Stimulated activated naive B cell treated with anti-CD40 and anti-IgM and Interleukin-4, amounts not matched to agents 10 μg/mL and 1 μg/mL and 100 μg/mL, for 72 hours (primary cell): Measurements from ENCODE around the gene TOPORS.
A peak's percentile ranks its signal among the peaks of the same experiment; 100 is the strongest.
"Not testable (repeated sequence)": the region's sequence is repeated elsewhere in the genome, so short reads cannot be mapped to it uniquely, and the experiment has no call there.

Experiments
- ATAC-seq, 2 donors: fragments of 150-1000 bp; cut with Tn5 transposase; replicated peaks; 2 replicates each; pipeline ENCODE4 v1.10.0; 2021; ENCODE audit warnings: moderate library complexity in 1 of 2
- DNase-seq: peaks from one replicate; pipeline ENCODE4 v3.0.0; 2021
- H3K27ac Mint-ChIP-seq: one replicate; pipeline ENCODE4 v1.8.0; 2022; ENCODE audit warnings: mild to moderate bottlenecking, mixed read lengths
- H3K27me3 Mint-ChIP-seq, 2 donors: one replicate each; pipeline ENCODE4 v1.8.0; 2022; ENCODE audit warnings: mixed read lengths in 2 of 2
- H3K36me3 Mint-ChIP-seq, 2 donors: one replicate each; pipeline ENCODE4 v1.8.0; 2022; ENCODE audit warnings: mixed read lengths in 2 of 2, mild to moderate bottlenecking in 1 of 2
- H3K4me1 Mint-ChIP-seq, 2 donors: one replicate each; pipeline ENCODE4 v1.8.0; 2022; ENCODE audit warnings: mixed read lengths in 2 of 2, mild to moderate bottlenecking in 1 of 2
- H3K4me3 Mint-ChIP-seq, 2 donors: one replicate each; pipeline ENCODE4 v1.8.0; 2022; ENCODE audit warnings: mild to moderate bottlenecking in 2 of 2, mixed read lengths in 2 of 2, moderate library complexity in 1 of 2
- H3K9me3 Mint-ChIP-seq, 2 donors: one replicate each; pipeline ENCODE4 v1.8.0; 2022; ENCODE audit warnings: mixed read lengths in 2 of 2, mild to moderate bottlenecking in 1 of 2

TOPORS gene

GRCh38 chr9:32550150-32550561 is 2.2 kb downstream of the TOPORS start:
- H3K36me3 Mint-ChIP-seq: peaks cover 12 to 28% of the 10 kb centered on the region in 2 donors
- DNase-seq (no peak), ATAC-seq (no peak)
- H3K27me3 Mint-ChIP-seq: no peaks in the 10 kb centered on the region
- H3K4me1 Mint-ChIP-seq: peaks cover 13 to 46% of the 10 kb centered on the region in 2 donors
- peak overlapping the region; percentile 42 for H3K27ac Mint-ChIP-seq
- H3K4me3 Mint-ChIP-seq: peak overlapping the region; percentile 88 to 94
- H3K9me3 Mint-ChIP-seq: no peaks in the 10 kb centered on the region

- ATAC-seq, H3K4me3 Mint-ChIP-seq, DNase-seq, H3K27me3 Mint-ChIP-seq, H3K9me3 Mint-ChIP-seq, H3K27ac Mint-ChIP-seq: not testable (repeated sequence)
- Mint-ChIP-seq H3K4me1 (peaks cover 13 to 44% of the 10 kb centered on the region in 2 donors), H3K36me3 (peaks cover 16 to 36% of the 10 kb centered on the region in 2 donors)
Measured at GRCh38 chr9:32548213-32548612, 4.2 kb downstream of the TOPORS start.

- peaks cover 28 to 45% of the 10 kb centered on the region in 2 donors for H3K36me3 Mint-ChIP-seq
- H3K27ac Mint-ChIP-seq: peak overlapping the region; percentile 20
- ATAC-seq: no peak
- H3K4me3 Mint-ChIP-seq: no peak overlapping the region
- H3K27me3 Mint-ChIP-seq: no peaks in the 10 kb centered on the region
- H3K4me1 Mint-ChIP-seq: peaks cover 13 to 34% of the 10 kb centered on the region in 2 donors
- no peaks in the 10 kb centered on the region for H3K9me3 Mint-ChIP-seq
- DNase-seq: no peak
Measured at GRCh38 chr9:32545884-32546283, 6.5 kb downstream of the TOPORS start.

- Mint-ChIP-seq H3K27ac (no peak overlapping the region), H3K9me3 (no peaks in the 10 kb centered on the region), H3K36me3 (peaks cover 26 to 39% of the 10 kb centered on the region in 2 donors), H3K4me3 (no peak overlapping the region), H3K4me1 (peaks cover 2 to 9% of the 10 kb centered on the region in 2 donors), H3K27me3 (no peaks in the 10 kb centered on the region)
- no peak for ATAC-seq
- no peak for DNase-seq
Measured at GRCh38 chr9:32543047-32543446, 9.3 kb downstream of the TOPORS start.

GRCh38 chr9:32533816-32534215 is 18.6 kb downstream of the TOPORS start:
- DNase-seq: no peak
- H3K9me3 Mint-ChIP-seq: peaks cover 0 to 2% of the 10 kb centered on the region in 2 donors
- ATAC-seq: no peak
- H3K36me3 Mint-ChIP-seq: peaks cover 19 to 31% of the 10 kb centered on the region in 2 donors
- H3K4me1 Mint-ChIP-seq: peaks cover 4 to 5% of the 10 kb centered on the region in 2 donors
- H3K27ac Mint-ChIP-seq: no peak overlapping the region
- H3K27me3 Mint-ChIP-seq: no peaks in the 10 kb centered on the region
- H3K4me3 Mint-ChIP-seq: no peak overlapping the region

- Mint-ChIP-seq H3K4me1 (peaks cover 4 to 5% of the 10 kb centered on the region in 2 donors), H3K9me3 (peaks cover 0 to 2% of the 10 kb centered on the region in 2 donors), H3K27ac (no peak overlapping the region), H3K36me3 (peaks cover 19 to 30% of the 10 kb centered on the region in 2 donors), H3K4me3 (no peak overlapping the region), H3K27me3 (no peaks in the 10 kb centered on the region)
- DNase-seq: no peak
- ATAC-seq: no peak
Measured at GRCh38 chr9:32533336-32533735, 19.1 kb downstream of the TOPORS start.

- Mint-ChIP-seq H3K36me3 (peaks cover 12 to 22% of the 10 kb centered on the region in 2 donors), H3K4me1 (peaks cover 16 to 27% of the 10 kb centered on the region in 2 donors)
Measured at GRCh38 chr9:32526707-32527048, 25.7 kb downstream of the TOPORS start.

GRCh38 chr9:32526041-32526706 is 26.2 kb downstream of the TOPORS start, which contains the start of gene RIGI:
Gene RIGI, minus strand, starts transcription at chr9:32526196. Its CDS starts 30 bp downstream, at chr9:32526166.
- peaks cover 16 to 27% of the 10 kb centered on the region in 2 donors for H3K4me1 Mint-ChIP-seq

More at GRCh38 chr9:32526707-32527048, 25.7 kb downstream of the TOPORS start:
- peaks cover 6 to 8% of the 10 kb centered on the region in 2 donors for H3K9me3 Mint-ChIP-seq
- H3K27ac Mint-ChIP-seq: peak overlapping the region; percentile 96
- ATAC-seq: no peak
- no peak for DNase-seq
- no peaks in the 10 kb centered on the region for H3K27me3 Mint-ChIP-seq
- peak overlapping the region; percentile 98 to 99 for H3K4me3 Mint-ChIP-seq

GRCh38 chr9:32525709-32526030 is 26.7 kb downstream of the TOPORS start:
- peaks cover 16 to 27% of the 10 kb centered on the region in 2 donors for H3K4me1 Mint-ChIP-seq
- H3K9me3 Mint-ChIP-seq: peaks cover 6% of the 10 kb centered on the region in 2 donors
- peaks cover 7 to 12% of the 10 kb centered on the region in 2 donors for H3K36me3 Mint-ChIP-seq
- ATAC-seq: peak in 1 of 2 donors; percentile 40
- no peak for DNase-seq
- H3K27ac Mint-ChIP-seq: peak overlapping the region; percentile 96
- no peaks in the 10 kb centered on the region for H3K27me3 Mint-ChIP-seq
- peak overlapping the region; percentile 98 to 99 for H3K4me3 Mint-ChIP-seq

More at GRCh38 chr9:32526041-32526706, 26.2 kb downstream of the TOPORS start, which contains the start of gene RIGI:
- Mint-ChIP-seq H3K4me3 (peak within 1 kb of the TSS; percentile 98 to 99), H3K27me3 (no peaks in the 10 kb centered on the region), H3K9me3 (peaks cover 6 to 8% of the 10 kb centered on the region in 2 donors), H3K27ac (peak within 1 kb of the TSS; percentile 96), H3K36me3 (peaks cover 10 to 17% of the 10 kb centered on the region in 2 donors)
- ATAC-seq (peak; percentile 70 to 73), DNase-seq (peak; percentile 53)

GRCh38 chr9:32524892-32525708 is 27.3 kb downstream of the TOPORS start:
- Mint-ChIP-seq H3K9me3 (peaks cover 6% of the 10 kb centered on the region in 2 donors), H3K27ac (peak overlapping the region; percentile 96), H3K4me1 (peaks cover 16 to 27% of the 10 kb centered on the region in 2 donors), H3K36me3 (peaks cover 7 to 12% of the 10 kb centered on the region in 2 donors), H3K27me3 (no peaks in the 10 kb centered on the region), H3K4me3 (peak overlapping the region; percentile 98 to 99)
- peak; percentile 52 to 59 for ATAC-seq
- DNase-seq: no peak

GRCh38 chr9:32524558-32524891 is 27.9 kb downstream of the TOPORS start:
- H3K27me3 Mint-ChIP-seq, H3K9me3 Mint-ChIP-seq, H3K27ac Mint-ChIP-seq, DNase-seq, ATAC-seq, H3K4me3 Mint-ChIP-seq: not testable (repeated sequence)
- peaks cover 16 to 27% of the 10 kb centered on the region in 2 donors for H3K4me1 Mint-ChIP-seq
- peaks cover 7 to 12% of the 10 kb centered on the region in 2 donors for H3K36me3 Mint-ChIP-seq

GRCh38 chr9:32523910-32524309 is 28.5 kb downstream of the TOPORS start:
- no peaks in the 10 kb centered on the region for H3K27me3 Mint-ChIP-seq
- ATAC-seq (no peak), DNase-seq (no peak)
- no peak overlapping the region for H3K4me3 Mint-ChIP-seq
- H3K36me3 Mint-ChIP-seq: peaks cover 7 to 12% of the 10 kb centered on the region in 2 donors
- H3K9me3 Mint-ChIP-seq: peaks cover 6% of the 10 kb centered on the region in 2 donors
- H3K4me1 Mint-ChIP-seq: peaks cover 16 to 27% of the 10 kb centered on the region in 2 donors
- H3K27ac Mint-ChIP-seq: no peak overlapping the region

- Mint-ChIP-seq H3K4me1 (peaks cover 10 to 17% of the 10 kb centered on the region in 2 donors), H3K27me3 (no peaks in the 10 kb centered on the region), H3K9me3 (peaks cover 2 to 5% of the 10 kb centered on the region in 2 donors), H3K4me3 (no peak overlapping the region), H3K27ac (no peak overlapping the region), H3K36me3 (peaks cover 13 to 27% of the 10 kb centered on the region in 2 donors)
- ATAC-seq: no peak
- no peak for DNase-seq
Measured at GRCh38 chr9:32518276-32518675, 34.1 kb downstream of the TOPORS start.

- DNase-seq: no peak
- H3K4me3 Mint-ChIP-seq: no peak overlapping the region
- peaks cover 15 to 26% of the 10 kb centered on the region in 2 donors for H3K4me1 Mint-ChIP-seq
- H3K27ac Mint-ChIP-seq: no peak overlapping the region
- H3K36me3 Mint-ChIP-seq: peaks cover 12 to 23% of the 10 kb centered on the region in 2 donors
- no peak for ATAC-seq
- H3K27me3 Mint-ChIP-seq: no peaks in the 10 kb centered on the region
- peaks cover 0 to 4% of the 10 kb centered on the region in 2 donors for H3K9me3 Mint-ChIP-seq
Measured at GRCh38 chr9:32516241-32516640, 36.1 kb downstream of the TOPORS start.
